Retinal pigment epithelial cell (primary cell): Measurements from ENCODE around the gene CEACAM8.

Source experiments
- DNase-seq: peaks from one replicate; pipeline ENCODE4 v3.0.0-alpha.2; 2010; ENCODE audit warnings: low read depth
- H3K4me3 ChIP-seq: 2 replicates; pipeline ENCODE4 v1.5.1; 2011; ENCODE audit warnings: mild to moderate bottlenecking, low read length, control low read depth, moderate library complexity
- TF ChIP-seq, protein P1 (sequence below): conservative IDR thresholded peaks from 2 replicates; pipeline ENCODE4 v1.5.1; 2011; ENCODE audit warnings: low read depth, low read length, control low read depth, inconsistent platforms

CEACAM8 gene

GRCh38 chr19:42548552-42548951 is 46.2 kb downstream of the CEACAM8 start:
- TF ChIP-seq, protein P1, sequence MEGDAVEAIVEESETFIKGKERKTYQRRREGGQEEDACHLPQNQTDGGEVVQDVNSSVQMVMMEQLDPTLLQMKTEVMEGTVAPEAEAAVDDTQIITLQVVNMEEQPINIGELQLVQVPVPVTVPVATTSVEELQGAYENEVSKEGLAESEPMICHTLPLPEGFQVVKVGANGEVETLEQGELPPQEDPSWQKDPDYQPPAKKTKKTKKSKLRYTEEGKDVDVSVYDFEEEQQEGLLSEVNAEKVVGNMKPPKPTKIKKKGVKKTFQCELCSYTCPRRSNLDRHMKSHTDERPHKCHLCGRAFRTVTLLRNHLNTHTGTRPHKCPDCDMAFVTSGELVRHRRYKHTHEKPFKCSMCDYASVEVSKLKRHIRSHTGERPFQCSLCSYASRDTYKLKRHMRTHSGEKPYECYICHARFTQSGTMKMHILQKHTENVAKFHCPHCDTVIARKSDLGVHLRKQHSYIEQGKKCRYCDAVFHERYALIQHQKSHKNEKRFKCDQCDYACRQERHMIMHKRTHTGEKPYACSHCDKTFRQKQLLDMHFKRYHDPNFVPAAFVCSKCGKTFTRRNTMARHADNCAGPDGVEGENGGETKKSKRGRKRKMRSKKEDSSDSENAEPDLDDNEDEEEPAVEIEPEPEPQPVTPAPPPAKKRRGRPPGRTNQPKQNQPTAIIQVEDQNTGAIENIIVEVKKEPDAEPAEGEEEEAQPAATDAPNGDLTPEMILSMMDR, result no peak
- H3K4me3 ChIP-seq, result no peak overlapping the region
- DNase-seq, result no peak

DNA sequence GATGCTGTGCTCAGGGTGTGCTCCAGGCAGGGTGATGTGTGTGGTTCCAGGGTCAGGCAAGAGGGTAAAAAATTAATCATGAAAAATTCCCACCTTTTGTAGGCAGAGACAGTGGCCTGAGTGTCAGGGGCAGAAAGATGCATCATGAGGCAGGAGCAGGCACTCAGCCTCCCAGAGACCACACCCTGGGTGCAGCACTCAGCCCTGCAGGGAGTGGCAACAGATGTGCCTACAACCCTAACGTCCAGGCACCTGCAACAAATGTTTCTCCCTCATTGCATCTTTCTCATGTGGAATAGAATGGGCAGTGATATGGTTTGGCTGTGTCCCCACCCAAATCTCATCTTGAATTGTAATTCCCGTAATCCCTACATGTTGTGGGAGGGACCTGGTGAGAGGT is 46.8 kb downstream of the CEACAM8 start:
- H3K4me3 ChIP-seq, result no peak overlapping the region
- DNase-seq, result no peak
- TF ChIP-seq, protein P1, result no peak

DNA sequence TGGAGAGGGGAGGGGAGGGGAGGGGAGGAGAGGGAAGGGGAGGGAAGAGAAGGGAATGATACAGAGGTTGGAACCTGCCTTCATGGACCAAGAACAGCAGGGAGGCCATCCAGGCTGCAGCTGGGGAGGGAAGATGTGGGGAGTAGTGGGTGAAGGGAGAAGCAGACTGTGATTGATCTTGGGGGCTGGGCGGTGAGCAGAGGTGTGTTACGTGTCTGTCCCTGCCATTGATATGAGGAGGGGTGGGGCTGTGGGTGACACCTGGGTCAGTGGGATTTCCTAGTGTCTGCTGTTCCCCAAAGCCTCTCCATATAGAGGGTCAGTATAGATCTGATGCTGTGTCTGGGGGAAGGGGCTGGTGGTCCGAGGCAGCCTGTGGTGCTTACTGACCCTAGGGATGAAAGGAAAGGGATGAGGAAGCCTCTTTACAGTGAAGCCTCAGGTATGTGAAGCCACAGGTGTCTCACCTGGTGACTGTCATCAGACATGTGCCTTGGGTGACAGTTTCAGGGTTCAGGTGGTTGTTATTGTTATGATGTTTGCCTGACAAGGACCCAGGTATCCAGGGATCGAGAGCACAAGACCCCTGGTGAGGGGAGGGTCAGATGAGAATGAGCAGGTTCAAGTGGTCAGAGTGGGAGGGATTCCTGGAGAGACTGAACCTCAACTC is 47.8 kb downstream of the CEACAM8 start:
- TF ChIP-seq, protein P1, result no peak
- H3K4me3 ChIP-seq, result no peak overlapping the region
- DNase-seq, result no peak

DNA sequence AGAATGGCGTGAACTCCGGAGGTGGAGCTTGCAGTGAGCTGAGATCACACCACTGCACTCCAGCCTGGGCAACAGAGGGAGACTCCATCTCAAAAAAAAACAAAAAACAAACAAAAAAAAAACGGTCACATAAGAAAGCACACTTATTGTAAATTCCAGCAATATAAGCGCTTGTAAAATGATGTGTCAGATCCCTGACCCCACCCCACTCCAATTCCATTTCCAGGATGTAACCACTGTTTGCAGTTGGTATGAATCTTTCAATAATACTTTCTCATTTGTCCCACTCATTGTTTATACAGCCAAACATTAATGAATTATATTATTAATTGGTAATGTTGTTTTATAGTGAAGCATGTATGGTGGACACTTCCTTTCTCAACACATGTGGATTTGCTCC is 50.6 kb downstream of the CEACAM8 start:
- H3K4me3 ChIP-seq, result no peak overlapping the region
- TF ChIP-seq, protein P1, result no peak
- DNase-seq, result no peak

- H3K4me3 ChIP-seq, result no peak overlapping the region
- TF ChIP-seq, protein P1, result no peak
Measured at GRCh38 chr19:42542791-42543190, 51.9 kb downstream of the CEACAM8 start.

DNA sequence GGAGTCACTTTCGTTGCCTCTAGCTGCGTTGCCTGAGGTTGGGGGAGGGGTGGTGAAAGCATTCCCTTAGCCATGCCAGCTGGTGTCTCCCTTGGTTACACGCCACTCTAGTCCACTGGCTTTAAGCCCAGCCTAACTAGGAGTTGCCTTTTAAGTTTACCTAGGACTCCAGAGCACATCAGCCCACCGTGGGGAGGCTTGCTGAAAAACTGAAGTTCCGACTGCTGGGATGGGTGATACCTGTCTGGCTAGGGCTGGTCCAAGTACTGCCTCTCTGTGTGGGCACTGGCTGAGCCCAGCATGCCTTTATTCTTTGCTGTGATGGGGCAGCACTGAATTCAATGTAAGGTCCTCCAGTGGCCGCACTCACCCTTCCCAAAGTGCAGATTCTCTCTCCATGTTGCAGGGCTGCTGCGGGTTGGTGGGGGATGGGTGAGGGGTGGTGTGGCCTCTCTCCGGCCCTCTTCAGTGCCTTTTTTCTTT is 54.6 kb downstream of the CEACAM8 start:
- no peak for DNase-seq
- H3K4me3 ChIP-seq, result no peak overlapping the region
- TF ChIP-seq, protein P1, result no peak

More at GRCh38 chr19:42542791-42543190, 51.9 kb downstream of the CEACAM8 start:
- no peak for DNase-seq
